Activated T-helper 1 cell treated with anti-CD3 and anti-CD28 coated beads, Interleukin-2, amount 50 U/mL, for 16 hours (primary cell): ENCODE measurements around the gene CDK14.
"Not testable (repeated sequence)": the region's sequence is repeated elsewhere in the genome, so short reads cannot be mapped to it uniquely, and the experiment has no call there.

ENCODE experiments used
- DNase-seq, 2 donors: peaks; one replicate each; pipeline ENCODE4 v3.0.0-alpha.2; 2020; ENCODE audit warnings: low read depth in 1 of 2, low spot score in 1 of 2

The CDK14 gene

GRCh38 chr7:90715067-90715466 lies 118.9 kb downstream of the CDK14 start:
- DNase-seq = no peak

GRCh38 chr7:90717296-90718060 lies 121.4 kb downstream of the CDK14 start:
- no peak for DNase-seq

DNA sequence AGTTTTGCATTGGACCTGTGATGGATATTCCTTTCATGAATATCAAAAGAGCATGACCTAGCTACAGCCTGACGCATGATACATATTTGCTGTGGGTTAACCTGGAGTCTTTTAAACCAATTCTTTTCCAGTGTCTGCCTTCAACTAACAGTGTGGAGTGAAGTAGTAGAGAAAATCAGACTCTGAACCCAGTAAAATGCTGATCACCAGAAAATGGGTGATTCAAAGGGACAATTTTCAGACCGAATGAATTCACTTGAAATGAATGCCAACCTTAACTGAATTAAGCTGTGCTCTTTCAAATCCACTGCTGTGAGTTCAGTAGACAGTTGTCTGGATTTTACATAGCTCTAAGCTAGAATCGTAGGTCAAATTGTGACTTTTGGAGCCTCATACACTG lies 123.0 kb downstream of the CDK14 start:
- DNase-seq = no peak

DNA sequence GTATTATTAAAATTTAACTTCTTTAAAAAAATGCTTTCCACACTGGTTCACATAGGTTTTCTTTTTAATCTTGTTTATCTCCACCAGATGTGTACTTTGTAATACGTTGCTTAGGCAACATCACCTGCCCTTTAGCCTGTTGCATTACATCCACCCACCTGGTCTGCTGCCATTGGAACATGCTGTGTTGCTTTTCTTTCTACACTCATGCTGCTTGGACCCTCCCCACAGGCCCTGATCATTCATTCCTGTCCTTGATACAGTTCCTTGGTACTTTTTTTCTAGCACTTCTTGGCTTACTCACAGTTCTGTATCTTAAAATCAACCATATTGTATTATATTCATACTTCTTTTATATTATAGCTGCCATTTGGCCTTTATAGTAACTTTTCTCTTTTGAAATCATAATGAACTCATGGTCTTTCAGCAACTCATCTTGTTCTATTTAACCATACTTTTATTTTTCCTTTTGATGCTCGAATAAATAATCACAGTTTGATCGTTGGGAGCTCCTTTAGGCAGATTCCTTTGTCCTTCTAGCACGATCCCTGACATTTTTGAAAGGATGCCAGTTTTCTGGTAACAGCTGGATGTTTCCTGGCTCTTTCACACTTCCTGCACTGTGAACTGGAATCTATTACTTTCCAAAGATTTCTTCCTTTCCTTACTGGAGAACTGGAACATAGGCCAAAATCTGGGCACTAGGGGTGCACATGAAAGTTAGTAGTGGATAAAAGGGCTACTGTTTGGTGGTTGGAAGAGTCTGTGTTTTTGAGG lies 125.1 kb downstream of the CDK14 start:
- no peak for DNase-seq

DNA sequence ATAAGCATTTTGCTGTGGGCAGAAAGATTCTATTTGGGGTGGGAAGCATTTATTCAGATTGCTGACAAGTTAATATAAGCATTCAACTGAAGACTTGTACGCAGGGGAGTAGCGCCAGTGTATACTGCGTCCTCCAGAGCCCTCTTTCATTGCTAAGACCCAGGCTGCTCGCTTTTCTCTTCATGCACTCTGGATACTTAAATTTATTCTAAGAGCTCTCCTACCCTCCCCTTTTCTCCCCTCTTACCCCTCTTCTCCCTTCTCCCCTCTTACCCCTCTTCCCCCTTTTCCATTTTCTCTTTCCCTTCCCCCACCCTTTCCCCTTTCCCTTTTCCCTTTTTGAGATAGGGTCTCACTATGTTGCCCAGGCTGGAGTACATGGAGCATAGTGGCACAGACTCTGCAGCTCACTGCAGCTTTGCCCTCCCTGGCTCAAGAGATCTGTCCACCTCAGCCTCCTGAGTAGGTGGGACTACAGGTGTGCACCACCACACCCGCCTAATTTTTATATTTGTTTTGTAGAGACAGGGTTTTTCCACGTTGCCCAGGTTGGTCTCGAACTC lies 125.8 kb downstream of the CDK14 start:
- no peak for DNase-seq

- no peak for DNase-seq
Observed at GRCh38 chr7:90723233-90723632, 127.1 kb downstream of the CDK14 start.

DNA sequence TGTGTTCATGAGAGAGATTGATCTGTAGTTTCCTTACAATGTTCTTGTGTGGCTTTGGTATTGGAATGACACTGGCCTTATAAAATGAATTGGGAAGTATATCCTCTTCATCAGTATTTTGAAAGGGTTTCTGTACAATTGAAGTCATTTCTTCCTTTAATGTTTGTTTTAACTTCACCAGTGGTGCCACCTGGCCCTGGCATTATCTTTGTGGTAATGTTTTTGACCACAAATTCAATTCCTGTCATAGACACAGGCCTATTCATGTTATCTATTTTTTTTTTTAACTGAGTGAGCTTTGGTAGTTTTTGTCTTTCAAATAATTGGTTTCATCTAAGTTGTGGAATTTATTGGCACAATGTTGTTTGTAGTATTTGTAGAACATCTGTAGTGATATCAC lies 127.7 kb downstream of the CDK14 start:
- no peak for DNase-seq

GRCh38 chr7:90726120-90726519 lies 130.0 kb downstream of the CDK14 start:
- DNase-seq = no peak

DNA sequence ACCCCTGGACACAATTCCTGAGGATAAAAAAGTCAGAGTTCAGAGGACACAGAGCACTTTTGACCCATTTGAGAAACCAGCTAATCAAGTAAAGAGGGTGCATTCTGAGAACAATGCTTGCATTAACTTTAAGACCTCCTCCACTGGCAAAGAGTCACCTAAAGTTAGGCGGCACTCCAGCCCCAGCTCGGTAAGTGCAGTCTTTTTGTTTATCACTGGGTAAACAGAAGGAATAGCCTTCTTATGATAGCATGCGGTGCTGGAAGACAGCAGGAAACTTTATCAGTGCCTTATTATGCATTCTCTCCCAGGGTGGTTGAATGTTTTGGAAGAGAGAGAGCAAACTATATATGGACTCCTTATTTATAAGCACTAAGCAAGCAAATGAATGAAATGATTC lies 130.5 kb downstream of the CDK14 start:
- DNase-seq = no peak

GRCh38 chr7:90727412-90727811 lies 131.3 kb downstream of the CDK14 start:
- DNase-seq = no peak

GRCh38 chr7:90728568-90728967 lies 132.4 kb downstream of the CDK14 start:
- no peak for DNase-seq

GRCh38 chr7:90735611-90736280 lies 139.6 kb downstream of the CDK14 start:
- DNase-seq = not testable (repeated sequence)

- DNase-seq = no peak
Observed at GRCh38 chr7:90736316-90736715, 140.2 kb downstream of the CDK14 start.

DNA sequence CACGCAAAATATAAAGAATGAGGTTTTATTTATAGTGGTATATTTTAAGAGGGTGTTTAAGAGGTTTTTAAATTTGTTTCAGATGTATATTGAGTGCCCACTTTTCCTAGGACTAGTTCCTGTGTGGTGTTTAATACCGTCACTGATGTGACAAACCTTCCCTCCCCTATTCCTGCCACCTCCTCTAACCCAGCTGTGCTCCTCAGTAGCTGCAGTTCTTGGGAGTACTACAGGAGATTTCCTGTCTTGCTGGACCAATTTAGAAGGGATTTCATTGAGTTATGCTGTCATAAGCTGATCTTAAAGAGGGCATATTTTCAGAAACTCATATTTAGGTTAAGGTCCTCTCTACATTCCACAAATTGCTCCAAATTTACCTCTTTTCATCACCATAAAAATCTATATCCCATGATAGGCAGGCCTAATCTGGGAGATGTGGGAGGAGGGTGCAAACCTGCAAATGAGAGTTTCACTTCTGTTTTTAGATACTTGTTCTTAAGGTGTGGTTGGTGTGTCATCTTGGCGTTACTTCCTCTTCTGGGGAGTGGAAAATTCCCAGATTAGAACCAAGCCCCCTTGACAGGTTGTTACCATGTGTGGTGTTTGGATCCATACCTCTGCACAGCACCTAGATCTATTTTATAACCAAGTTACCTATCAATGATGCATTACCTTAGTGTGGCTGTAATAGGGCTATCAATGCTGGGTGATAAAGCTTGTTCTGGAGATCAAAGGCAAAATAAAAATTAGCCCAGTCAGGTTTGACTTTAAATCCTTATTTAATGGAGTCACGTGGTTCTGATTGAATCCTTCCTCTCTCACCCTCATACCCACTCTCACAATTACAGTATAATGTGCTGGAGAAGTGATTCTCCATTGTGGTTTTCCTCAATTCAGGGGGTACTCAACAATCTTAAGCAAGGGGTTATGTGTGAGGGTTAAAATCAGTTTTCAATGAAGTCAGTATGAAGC lies 141.1 kb downstream of the CDK14 start:
- no peak for DNase-seq

- no peak for DNase-seq
Observed at GRCh38 chr7:90738249-90738648, 142.1 kb downstream of the CDK14 start.

DNA sequence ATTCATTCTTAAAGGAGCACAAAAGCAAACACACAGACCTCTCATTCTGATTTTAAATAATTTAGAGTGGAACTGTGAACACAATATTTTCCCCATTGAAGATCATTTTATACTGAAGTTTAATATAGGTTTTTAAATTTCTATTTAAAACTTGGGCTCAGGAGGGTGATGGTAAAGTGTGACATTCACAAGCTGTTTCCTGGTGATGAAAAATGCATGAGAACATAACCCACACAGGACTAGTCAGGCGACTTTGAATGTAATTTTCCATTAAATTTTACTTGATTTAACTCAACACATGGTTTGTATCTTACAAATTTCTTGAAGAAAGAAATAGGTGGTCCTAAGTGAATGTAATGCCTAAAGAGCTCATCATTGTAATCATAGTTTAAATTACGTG lies 143.6 kb downstream of the CDK14 start:
- no peak for DNase-seq

GRCh38 chr7:90740386-90740785 lies 144.3 kb downstream of the CDK14 start:
- DNase-seq = no peak

GRCh38 chr7:90743626-90744025 lies 147.5 kb downstream of the CDK14 start:
- no peak for DNase-seq

- DNase-seq = no peak
Observed at GRCh38 chr7:90747516-90747915, 151.4 kb downstream of the CDK14 start.

DNA sequence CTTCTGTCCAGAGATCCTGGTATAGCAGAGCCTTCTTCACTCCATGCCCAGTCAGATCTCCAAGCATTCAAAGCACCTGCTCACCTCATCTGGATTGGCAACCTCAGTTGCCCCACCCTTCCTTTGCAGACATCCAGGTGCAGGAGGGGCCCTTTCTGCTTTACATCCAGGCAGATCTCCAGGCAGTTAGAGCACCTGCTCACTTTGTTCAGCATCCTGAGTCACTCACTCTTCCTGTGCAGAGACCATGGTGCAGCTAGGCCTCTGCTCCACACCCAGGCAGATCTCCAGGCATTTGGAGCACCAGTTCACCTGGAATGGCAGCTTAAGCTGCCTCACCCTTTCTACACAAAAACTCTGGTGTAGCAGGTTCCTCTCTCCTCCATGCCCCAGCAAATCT lies 153.1 kb downstream of the CDK14 start:
- no peak for DNase-seq

DNA sequence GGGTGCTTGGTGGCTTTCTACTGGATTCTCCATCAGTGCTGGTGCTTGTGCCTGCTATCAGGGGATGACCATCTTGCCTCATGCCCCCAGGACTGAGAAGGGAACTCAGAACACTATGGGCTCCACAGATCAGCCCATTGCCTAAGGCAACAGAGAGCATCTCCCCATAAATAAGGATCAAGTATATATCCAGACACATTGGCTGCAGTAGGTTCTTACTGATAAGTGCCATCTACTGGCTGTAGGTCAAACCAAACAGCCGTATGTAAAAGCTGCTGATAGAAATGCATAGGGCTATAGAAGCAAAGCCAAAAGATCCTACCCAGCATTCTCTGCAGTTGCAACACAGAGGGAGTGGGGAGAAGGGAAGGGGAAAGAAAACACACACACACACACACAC lies 153.7 kb downstream of the CDK14 start:
- no peak for DNase-seq
